HS-5 (cell line): Measurements from ENCODE around the gene OR52E1.
"Not testable (repeated sequence)": the region's sequence is repeated elsewhere in the genome, so short reads cannot be mapped to it uniquely, and the experiment has no call there.

Experiments used
- DNase-seq: peaks from one replicate; pipeline ENCODE4 v3.0.0-alpha.2; 2012; ENCODE audit warnings: low read depth

The OR52E1 gene

DNA sequence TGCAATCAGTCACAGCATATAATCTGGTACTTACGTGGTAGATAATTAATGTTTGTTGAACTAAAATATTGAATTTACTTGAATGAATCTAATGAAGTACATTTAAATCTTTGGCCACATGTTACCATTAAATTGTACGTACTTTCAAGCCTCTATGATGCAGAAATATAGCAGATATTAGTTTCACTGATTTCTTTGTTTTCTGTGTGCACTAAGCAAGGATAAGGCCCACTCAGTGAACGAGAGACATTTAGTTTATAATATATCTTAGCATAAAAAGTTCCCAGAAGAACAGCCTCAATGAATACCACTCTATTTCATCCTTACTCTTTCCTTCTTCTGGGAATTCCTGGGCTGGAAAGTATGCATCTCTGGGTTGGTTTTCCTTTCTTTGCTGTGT lies at the start of gene OR52E1:
OR52E1 (plus strand) TSS at position 301 of the 400 bp plus-strand sequence.
- no peak for DNase-seq

DNA sequence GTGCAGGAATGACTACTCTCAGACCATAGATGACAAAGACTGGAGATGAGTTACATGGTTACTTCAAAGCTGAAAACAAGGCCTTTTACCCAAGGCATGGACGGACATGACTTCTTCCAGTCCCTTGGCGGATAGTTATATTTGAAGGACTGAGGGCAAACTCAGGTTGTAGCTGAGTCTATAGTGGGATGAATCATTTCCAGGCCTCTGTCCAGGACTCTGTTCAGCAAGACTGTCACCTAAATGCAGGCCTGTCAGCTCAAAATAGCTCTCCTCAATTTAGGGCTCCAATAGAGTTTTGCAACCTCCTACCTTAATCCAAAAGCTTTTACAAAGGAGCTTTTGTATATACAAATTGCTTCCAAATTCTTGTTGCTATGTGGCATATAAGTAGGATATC lies 47.4 kb upstream of the OR52E1 start:
- DNase-seq: no peak

DNA sequence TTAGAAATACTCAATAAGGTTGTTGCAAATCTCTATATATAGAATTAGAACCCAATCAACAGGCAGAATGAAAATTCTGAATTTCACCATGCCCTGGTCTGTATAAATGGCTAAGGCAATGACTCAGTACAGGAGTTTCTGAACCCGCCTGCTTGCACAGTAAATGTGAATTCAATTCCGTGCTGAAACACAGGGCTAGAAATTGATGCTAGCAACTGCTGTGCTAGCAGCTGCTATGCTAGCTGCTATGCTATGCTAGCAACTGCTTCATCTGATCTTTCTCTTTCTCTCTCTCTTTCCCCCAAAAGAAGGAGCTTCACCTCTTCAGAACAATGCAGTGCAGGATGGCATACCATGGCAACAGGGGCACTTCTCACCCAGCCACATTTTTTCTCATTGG lies 32.7 kb upstream of the OR52E1 start:
- no peak for DNase-seq

DNA sequence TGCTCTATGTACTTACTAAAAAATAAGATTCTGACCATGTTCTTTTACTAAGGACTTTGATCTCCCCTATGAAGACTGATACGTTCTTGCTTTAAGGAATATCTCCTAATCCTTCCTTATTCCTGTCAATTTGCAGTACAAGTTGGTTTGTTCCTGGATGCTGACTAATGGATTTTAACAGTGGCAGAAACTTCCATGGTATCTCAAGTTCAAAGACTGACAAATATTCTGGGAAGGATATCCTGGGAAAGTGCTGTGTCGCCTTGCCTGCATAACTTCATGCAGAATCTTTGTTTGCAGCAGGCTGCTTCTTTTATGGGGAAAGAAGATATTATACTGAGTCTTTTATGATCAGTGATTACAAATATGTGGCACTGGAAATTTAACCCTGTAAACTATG lies 31.4 kb upstream of the OR52E1 start:
- DNase-seq: no peak

DNA sequence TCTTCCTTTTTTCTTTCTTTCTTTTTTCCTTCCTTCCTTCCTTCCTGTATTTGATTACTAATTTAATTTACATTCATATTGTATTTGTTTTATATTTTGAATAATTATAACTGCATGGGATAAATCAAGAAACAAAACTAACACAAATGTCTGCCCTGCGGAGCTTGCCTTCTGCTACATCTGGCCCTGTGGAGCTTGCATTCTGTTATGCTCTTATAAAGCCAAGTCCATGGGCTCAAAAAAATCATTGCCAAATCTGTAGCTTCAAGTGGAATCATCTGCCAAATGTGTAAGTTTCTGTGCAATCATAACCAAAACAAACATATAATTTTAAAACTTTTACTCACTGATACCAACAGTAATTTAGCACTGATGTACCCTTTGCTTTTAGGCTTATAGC lies 31.0 kb upstream of the OR52E1 start:
- DNase-seq: no peak

DNA sequence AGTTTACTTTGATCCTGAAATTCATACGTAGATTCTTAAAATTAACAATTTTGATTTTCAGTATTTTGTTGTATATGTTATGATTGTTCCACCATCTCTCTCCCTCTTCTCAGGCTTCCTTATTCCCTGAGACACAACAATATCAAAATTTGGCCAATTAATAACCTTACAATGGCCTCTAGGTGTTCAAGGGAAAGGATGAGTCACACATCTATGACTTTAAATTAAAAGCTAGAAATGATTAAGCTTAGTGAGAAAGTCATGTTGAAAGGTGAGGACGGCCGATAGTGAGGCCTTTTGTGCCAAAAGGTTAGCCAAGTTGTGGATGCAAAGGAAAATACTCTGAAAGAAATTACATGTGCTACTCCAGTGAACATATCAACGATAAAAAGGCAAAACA lies 28.5 kb upstream of the OR52E1 start:
- DNase-seq: no peak

DNA sequence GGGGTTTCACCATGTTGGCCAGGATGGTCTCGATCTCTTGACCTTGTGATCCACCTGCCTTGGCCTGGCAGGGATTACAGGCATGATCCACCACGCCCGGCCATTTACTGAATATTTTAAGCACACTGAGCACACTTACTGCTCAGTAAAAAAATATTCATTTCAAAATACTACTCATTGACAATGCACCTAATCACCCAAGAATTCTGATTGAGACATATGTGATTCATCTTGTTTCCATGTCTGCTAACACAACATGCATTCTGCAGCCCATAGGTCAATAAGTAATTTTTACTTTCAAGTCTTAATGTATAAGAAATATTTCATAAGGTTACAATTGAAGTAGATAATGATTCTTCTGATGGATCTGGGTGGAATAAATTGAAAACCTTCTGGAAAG lies 27.3 kb upstream of the OR52E1 start:
- peak; percentile 68 for DNase-seq

DNA sequence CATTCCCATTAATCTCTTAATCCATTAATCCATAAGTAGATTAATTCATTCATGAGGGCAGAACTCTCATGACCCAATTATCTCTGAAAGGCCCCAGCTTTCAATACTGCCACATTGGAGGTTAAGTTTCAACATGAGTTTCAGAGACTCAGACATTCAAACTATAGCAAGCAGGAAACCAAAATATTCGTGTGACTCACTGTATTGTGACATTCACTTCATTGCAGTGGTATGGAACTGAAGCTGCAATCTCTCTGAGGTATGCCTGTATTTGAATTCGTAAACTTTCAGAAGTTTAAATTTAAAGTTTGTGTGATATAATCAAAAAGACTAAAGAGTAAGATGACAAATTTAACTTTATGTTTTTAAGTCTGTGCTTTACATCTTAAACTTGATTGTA lies 26.0 kb upstream of the OR52E1 start:
- DNase-seq: peak; percentile 83

DNA sequence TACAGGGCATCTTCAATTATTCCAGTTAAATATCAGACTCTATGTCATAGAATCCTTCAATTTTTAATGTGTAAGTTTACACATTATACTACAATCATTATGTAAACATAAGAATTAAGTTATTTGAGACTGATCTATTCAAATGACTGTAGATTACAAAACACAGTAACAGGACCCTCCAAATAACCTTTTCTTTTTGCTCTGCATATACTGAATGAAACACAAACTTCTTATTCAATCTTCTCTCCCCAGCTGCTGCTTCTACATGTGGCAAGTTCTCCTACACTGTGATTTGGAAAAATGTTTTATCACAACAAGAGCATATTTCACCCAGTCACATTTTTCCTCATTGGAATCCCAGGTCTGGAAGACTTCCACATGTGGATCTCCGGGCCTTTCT lies 23.1 kb upstream of the OR52E1 start, which contains the start of gene OR52J3:
OR52J3 (plus strand) TSS at position 301 of the 400 bp plus-strand sequence; CDS start at position 301, 0 bp downstream.
- no peak for DNase-seq

DNA sequence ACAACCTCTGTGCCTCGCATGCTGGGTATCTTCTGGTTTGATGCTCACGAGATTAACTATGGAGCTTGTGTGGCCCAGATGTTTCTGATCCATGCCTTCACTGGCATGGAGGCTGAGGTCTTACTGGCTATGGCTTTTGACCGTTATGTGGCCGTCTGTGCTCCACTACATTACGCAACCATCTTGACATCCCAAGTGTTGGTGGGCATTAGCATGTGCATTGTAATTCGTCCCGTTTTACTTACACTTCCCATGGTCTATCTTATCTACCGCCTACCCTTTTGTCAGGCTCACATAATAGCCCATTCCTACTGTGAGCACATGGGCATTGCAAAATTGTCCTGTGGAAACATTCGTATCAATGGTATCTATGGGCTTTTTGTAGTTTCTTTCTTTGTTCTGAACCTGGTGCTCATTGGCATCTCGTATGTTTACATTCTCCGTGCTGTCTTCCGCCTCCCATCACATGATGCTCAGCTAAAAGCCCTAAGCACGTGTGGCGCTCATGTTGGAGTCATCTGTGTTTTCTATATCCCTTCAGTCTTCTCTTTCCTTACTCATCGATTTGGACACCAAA lies 22.5 kb upstream of the OR52E1 start:
- DNase-seq: no peak

DNA sequence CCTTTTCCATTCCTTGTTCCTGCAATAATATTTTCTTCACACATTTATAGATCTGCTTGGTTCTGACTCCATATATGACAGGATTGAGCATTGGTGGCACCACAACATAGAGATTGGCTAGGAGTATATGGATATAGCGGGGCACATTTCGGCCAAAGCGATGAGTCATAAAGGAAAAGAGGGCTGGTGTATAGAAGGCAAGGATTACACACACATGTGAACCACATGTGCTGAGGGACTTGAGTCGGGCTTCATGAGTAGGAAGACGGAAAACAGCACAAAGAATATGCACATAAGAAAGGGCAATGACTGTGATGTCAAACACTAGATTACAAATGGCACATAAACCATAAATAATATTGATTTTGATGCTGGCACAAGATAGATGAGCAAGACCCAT lies 10.7 kb upstream of the OR52E1 start:
- DNase-seq: not testable (repeated sequence)

DNA sequence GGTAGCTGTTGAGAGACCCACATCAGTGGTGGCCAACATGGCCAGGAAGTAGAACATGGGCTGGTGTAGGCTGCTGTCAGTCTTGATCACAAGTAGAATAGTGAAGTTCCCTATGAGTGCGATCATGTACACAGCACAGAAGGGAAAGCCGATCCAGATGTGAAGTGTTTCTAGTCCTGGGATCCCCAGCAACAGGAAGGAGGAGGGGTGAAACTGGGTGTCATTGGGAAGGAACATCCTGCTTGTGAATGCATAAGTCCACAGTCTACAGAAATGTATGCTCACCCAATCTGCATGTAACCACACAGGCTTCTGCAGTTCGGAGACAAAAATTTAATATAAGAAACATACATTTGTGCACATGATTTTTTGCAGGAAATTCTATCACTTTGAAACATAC lies 10.0 kb upstream of the OR52E1 start, which contains the start of gene OR52E2:
OR52E2 (minus strand) TSS at position 237 of the 400 bp plus-strand sequence; CDS start at position 237, 0 bp downstream.
- DNase-seq: no peak

DNA sequence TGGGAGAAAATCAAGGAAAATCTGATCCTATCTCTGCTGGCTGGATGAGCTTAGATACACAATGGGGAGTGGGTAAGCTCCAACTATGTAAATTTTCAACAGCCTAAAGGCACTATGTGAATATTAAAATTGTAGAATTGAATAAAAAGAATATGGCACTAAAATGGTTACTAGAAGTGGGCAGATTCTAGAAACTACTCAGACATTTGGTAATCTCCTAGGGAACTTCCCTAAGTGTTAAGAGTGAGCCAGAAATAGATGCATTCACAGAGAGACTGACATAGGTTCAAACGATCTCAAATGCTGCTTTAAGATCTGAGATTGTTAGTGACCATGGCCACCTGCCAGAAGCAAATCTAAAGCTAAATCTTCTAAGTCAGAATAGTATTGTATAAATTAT lies 4.3 kb upstream of the OR52E1 start:
- no peak for DNase-seq

DNA sequence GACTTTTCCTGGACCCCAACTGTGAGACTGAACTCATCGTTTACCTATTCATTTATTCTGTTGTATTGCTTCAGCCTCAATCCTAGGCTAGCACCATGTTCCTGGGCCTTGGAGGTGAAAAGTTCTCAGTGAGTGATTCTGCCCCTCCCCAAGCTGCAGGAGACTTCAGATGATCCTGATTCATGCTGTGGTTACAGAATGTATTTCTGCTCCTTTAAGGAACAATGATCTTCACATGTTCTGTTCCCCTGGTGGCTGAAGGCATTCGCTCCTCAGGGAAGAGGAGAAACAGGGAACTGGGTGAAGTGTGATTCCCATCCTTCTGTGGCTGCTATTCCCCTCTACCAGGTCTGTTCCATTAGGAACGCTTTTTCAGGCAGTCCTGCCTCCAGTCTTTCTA lies 2.4 kb downstream of the OR52E1 start:
- DNase-seq: no peak

DNA sequence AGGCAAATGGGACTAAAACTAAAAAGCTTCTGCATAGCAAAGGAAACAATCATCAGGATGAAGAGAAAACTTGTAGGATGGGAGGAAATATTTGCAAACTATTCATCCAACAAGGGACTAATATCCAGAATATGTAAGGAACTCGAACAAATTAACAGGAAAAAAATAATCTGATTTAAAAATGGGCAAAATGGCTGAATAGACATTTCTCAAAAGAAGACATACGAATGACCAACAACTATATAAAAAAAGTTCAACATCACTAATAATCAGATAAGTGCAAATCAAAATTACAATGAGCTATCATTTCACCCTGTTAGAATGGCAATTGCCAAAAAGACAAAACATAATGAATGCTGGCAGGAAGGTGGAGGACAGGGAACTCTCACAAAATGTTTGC lies 12.0 kb downstream of the OR52E1 start:
- DNase-seq: no peak

DNA sequence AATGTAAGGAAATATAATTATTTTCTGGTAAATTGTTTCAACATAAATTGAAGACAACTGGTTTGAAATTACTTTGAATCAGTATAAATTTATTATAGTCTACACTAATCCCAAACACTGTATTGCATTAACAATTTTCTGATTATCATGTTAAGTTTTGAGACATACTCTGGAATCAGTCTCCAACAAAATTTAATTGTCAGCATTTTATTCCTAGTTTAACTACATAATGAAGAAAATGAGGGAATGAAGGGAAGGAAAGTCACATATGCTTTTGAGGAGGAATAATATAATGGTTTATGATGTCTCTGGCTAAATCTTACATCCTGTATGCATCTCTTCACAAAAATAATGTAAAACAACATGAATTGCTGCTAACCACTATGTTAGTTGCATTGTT lies 14.2 kb downstream of the OR52E1 start:
- no peak for DNase-seq

DNA sequence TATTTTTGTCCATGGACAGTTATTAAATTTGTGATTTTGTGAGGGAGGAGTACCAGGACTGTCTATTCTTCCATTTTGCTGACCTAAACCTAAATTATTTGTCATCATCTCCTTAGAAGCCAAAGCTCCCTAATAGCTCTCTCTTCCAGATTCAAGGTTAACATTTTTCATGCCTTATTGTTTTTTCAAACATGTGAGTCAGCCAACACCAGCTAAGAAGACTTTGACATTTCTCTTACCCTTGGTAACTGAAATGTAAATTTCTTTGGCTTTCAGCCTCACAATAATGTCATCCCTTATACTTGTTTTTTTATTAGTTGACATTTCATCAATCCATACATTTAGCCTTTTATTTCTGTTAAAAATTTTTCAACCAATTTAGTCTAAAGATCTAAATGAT lies 19.2 kb downstream of the OR52E1 start:
- DNase-seq: no peak

DNA sequence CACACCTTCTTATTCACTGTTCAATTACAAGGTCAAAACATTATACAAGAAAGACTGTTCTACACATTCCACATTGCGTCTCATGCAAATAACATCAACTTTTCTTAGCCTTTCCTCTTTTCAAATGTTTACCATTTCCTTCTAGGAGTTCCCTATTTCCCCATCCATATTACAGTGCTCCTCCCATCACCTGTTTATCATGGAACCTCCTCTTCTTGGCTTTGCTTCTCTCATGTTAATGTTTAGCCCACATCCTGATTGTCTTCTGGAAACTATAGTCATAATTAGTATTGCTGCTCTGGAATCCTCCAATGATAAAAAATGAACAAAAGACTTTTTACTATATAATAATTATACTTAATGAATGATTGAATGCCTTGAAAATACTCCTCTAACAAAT lies 21.3 kb downstream of the OR52E1 start:
- DNase-seq: no peak

DNA sequence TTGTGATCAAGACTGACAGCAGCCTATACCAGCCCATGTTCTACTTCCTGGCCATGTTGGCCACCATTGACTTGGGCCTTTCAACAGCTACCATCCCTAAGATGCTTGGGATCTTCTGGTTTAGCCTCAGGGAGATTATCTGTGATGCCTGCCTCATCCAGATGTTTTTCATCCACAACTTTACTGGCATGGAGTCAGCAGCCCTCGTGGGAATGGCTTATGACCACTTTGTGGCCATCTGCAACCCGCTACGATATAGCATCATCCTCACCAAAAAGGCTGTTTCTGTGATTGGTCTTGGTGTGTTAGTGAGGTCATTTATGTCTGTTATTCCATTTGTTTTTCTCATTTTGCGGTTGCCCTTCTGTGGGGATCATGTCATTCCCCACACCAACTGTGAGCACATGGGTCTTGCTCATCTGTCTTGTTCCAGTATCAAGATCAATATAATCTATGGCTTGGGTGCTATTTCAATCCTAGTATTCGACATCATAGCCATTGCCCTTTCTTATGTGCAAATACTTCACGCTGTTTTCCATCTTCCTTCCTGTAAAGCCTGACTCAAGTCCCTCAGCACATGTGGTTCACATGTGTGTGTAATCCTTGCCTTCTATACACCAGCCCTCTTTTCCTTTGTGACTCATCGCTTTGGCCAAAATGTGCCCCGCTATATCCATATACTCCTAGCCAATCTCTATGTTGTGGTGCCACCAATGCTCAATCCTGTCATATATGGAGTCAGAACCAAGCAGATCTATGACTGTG lies 23.6 kb downstream of the OR52E1 start:
- peak; percentile 36 for DNase-seq

DNA sequence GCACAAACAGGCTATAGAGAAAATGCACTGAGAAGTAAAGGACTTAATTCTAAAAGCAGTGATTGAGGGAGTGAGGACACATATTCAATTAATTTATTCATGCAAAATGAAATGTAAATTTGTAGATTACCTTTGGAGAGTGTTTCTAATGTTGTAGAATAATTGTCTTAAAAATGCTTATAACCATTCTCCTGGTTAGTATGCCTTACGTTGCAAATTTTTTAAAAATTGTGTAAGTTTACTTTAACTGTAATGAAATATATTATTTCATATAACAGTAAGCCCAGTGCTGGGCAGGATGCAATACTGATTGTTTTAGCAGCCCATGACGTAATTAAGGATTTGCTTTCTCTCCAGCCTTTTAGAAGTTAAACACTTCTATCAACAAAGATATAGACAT lies 26.6 kb downstream of the OR52E1 start:
- DNase-seq: no peak

DNA sequence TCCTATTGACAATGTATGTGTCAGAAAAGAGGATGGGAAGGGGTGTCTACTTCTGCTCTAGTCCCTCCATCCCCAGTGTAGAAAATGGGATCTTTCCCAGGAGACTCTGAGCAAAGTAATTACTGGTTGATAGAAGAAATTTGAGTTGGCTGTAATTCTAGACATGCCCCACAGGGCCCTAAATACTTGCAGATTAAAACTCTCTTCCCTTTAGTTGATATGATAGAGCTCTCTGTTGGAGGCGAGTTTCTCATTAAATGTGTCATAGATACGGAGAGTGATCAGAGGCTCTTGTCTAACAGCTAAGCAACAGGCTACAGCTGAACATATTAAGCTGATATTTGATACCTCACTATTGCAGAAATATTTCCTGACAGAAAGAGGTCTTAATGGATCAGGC lies 32.9 kb downstream of the OR52E1 start:
- no peak for DNase-seq

DNA sequence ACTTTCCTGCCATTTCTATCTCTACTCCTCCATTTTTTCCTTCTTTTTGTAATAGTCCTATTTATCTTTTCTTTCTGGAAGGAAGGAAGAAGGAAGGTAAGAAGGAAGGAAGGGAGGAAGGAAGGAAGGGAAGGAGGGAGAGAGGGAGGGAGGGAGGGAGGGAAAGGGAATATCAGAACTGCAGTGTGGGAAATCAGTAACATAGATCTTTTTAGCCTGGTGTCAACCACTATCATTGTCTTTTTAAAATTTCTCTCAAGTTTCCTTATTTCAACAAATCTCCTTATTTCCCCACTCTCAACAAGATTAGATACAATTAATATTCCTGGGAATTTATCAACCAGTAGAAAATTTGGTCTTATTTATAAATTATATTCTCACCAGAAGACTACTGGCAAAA lies 33.7 kb downstream of the OR52E1 start:
- DNase-seq: no peak

DNA sequence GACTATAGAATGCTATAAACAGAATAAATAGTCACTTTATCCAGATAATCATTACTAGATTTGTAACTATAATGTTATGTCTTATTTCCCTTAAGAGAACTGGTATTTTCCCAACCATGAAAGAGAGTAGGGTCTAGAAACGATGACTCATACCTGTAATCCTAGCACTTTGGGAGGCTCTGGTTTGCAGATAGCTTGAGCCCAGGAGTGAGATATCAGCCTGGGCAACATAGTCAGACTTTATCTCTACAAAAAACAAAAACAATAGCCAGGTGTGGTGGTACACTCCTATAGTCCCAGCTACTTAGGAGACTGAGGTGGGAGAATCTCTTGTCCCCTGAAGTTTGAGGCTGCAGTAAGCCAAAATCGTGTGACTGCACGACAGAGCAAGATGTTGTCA lies 37.9 kb downstream of the OR52E1 start:
- DNase-seq: no peak

DNA sequence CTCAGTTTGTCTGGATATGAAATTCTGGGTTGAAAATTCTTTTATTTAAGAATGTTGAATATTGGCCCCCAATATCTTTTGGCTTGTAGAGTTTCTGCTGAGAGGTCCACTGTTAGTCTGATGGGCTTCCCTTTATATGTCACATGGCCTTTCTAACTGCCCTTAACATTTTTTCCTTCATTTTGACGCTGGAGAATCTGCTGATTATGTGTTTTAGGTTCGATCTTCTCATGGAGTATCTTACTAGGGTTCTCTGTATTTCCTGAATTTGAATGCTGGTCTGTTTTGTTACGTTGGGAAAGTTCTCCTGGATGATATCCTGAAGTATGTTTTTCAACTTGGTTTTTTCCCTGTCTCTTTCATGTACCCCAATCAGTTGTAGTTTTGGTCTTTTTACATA lies 46.0 kb downstream of the OR52E1 start:
- DNase-seq: no peak
